ENCODE results near the gene RBM43. TPM values are rescaled to one million over a fixed set of nuclear protein-coding genes. Genes with fewer than 3 reads are reported as not detected.

Gene RBM43
- polyA plus RNA-seq, 1 donor (not counting 4 experiments of a cell fraction or from before 2014, with no cell fraction given) = 2.7 TPM

- H3K4me2 ChIP-seq (ENCODE audit: control insufficient read depth, extremely low read depth, insufficient read depth, low read depth, low read length) = peak overlapping the region; percentile 85
- H3K4me3 ChIP-seq (ENCODE audit: control insufficient read depth in 2 of 3, extremely low read depth in 1 of 3, insufficient read depth in 2 of 3, low read depth in 1 of 3, low read length in 3 of 3) = peak overlapping the region; percentile 49 to 74 (median 58)
- no peaks in the 10 kb centered on the region for H3K27me3 ChIP-seq (ENCODE audit: control insufficient read depth, extremely low read depth, insufficient read depth, low read length)
- no peak for DNase-seq (ENCODE audit: low read depth, low spot score)
- H3K79me2 ChIP-seq (ENCODE audit: control insufficient read depth, insufficient read depth, low read length) = no peaks in the 10 kb centered on the region
- H3K9me3 ChIP-seq (ENCODE audit: control insufficient read depth, low read depth, low read length) = no peaks in the 10 kb centered on the region
- dilution Hi-C loops (cut with MboI; ENCODE audit: extremely low pct_ligation_motif_present, low sequenced_read_pairs) = no loop called here
- H2AFZ ChIP-seq (ENCODE audit: control insufficient read depth, low read length) = peak overlapping the region; percentile 91
- TF ChIP-seq CTCF (optimal IDR thresholded peaks at IDR 0.05 in 1 of 3, IDR thresholded peaks at IDR 0.05 in 1 of 3, conservative IDR thresholded peaks at IDR 0.05 in 1 of 3; ENCODE audit: extremely low read depth in 1 of 3, insufficient read depth in 2 of 3, low read length in 3 of 3) = no peak
- TF ChIP-seq EZH2 (IDR thresholded peaks at IDR 0.05; ENCODE audit: low read length) = no peak
- no peaks in the 10 kb centered on the region for H4K20me1 ChIP-seq (ENCODE audit: control insufficient read depth, extremely low read depth, insufficient read depth, low read length)
- H3K36me3 ChIP-seq (ENCODE audit: control insufficient read depth in 2 of 2, extremely low read depth in 1 of 2, insufficient read depth in 2 of 2, low read length in 2 of 2) = no peaks in the 10 kb centered on the region
- H3K9me1 ChIP-seq (ENCODE audit: control insufficient read depth, extremely low read depth, insufficient read depth, low read length) = no peaks in the 10 kb centered on the region
- H3K27ac ChIP-seq (ENCODE audit: control insufficient read depth, insufficient read depth, low read length) = peak overlapping the region; percentile 70
- H3K4me1 ChIP-seq (ENCODE audit: control insufficient read depth, extremely low read depth, insufficient read depth, low read length) = peaks cover 21% of the 10 kb centered on the region
- FAIRE-seq = no peak
- peak overlapping the region; percentile 79 for H3K9ac ChIP-seq (ENCODE audit: control insufficient read depth, extremely low read depth, insufficient read depth, low read length)
Measured at GRCh38 chr2:151261977-151262291, 271 bp upstream of the RBM43 start.

- H3K27me3 ChIP-seq (ENCODE audit: control insufficient read depth, extremely low read depth, insufficient read depth, low read length) = no peaks in the 10 kb centered on the region
- H4K20me1 ChIP-seq (ENCODE audit: control insufficient read depth, extremely low read depth, insufficient read depth, low read length) = no peaks in the 10 kb centered on the region
- H3K9ac ChIP-seq (ENCODE audit: control insufficient read depth, extremely low read depth, insufficient read depth, low read length) = peak overlapping the region; percentile 79
- FAIRE-seq = no peak
- no peaks in the 10 kb centered on the region for H3K9me1 ChIP-seq (ENCODE audit: control insufficient read depth, extremely low read depth, insufficient read depth, low read length)
- peak overlapping the region; percentile 70 for H3K27ac ChIP-seq (ENCODE audit: control insufficient read depth, insufficient read depth, low read length)
- H3K4me3 ChIP-seq (ENCODE audit: control insufficient read depth in 2 of 3, extremely low read depth in 1 of 3, insufficient read depth in 2 of 3, low read depth in 1 of 3, low read length in 3 of 3) = peak overlapping the region; percentile 49 to 74 (median 58)
- no peaks in the 10 kb centered on the region for H3K79me2 ChIP-seq (ENCODE audit: control insufficient read depth, insufficient read depth, low read length)
- H3K9me3 ChIP-seq (ENCODE audit: control insufficient read depth, low read depth, low read length) = no peaks in the 10 kb centered on the region
- dilution Hi-C loops (cut with MboI; ENCODE audit: extremely low pct_ligation_motif_present, low sequenced_read_pairs) = no loop called here
- H3K4me2 ChIP-seq (ENCODE audit: control insufficient read depth, extremely low read depth, insufficient read depth, low read depth, low read length) = peak overlapping the region; percentile 85
- H3K36me3 ChIP-seq (ENCODE audit: control insufficient read depth in 2 of 2, extremely low read depth in 1 of 2, insufficient read depth in 2 of 2, low read length in 2 of 2) = no peaks in the 10 kb centered on the region
- H2AFZ ChIP-seq (ENCODE audit: control insufficient read depth, low read length) = peak overlapping the region; percentile 91
- H3K4me1 ChIP-seq (ENCODE audit: control insufficient read depth, extremely low read depth, insufficient read depth, low read length) = peaks cover 21% of the 10 kb centered on the region
- no peak for TF ChIP-seq EZH2 (IDR thresholded peaks at IDR 0.05; ENCODE audit: low read length)
- DNase-seq (ENCODE audit: low read depth, low spot score) = no peak
Measured at GRCh38 chr2:151260573-151261230, 961 bp downstream of the RBM43 start.

GRCh38 chr2:151258121-151258520, 3.5 kb downstream of the RBM43 start:
- Histone ChIP-seq H4K20me1 (ENCODE audit: control insufficient read depth, extremely low read depth, insufficient read depth, low read length) (no peaks in the 10 kb centered on the region), H3K27me3 (ENCODE audit: control insufficient read depth, extremely low read depth, insufficient read depth, low read length) (no peaks in the 10 kb centered on the region), H3K4me1 (ENCODE audit: control insufficient read depth, extremely low read depth, insufficient read depth, low read length) (peaks cover 21% of the 10 kb centered on the region), H2AFZ (ENCODE audit: control insufficient read depth, low read length) (no peak overlapping the region), H3K4me2 (ENCODE audit: control insufficient read depth, extremely low read depth, insufficient read depth, low read depth, low read length) (peak overlapping the region; percentile 20), H3K36me3 (ENCODE audit: control insufficient read depth in 2 of 2, extremely low read depth in 1 of 2, insufficient read depth in 2 of 2, low read length in 2 of 2) (no peaks in the 10 kb centered on the region), H3K27ac (ENCODE audit: control insufficient read depth, insufficient read depth, low read length) (no peak overlapping the region), H3K4me3 (ENCODE audit: control insufficient read depth in 2 of 3, extremely low read depth in 1 of 3, insufficient read depth in 2 of 3, low read depth in 1 of 3, low read length in 3 of 3) (no peak overlapping the region), H3K79me2 (ENCODE audit: control insufficient read depth, insufficient read depth, low read length) (no peaks in the 10 kb centered on the region), H3K9ac (ENCODE audit: control insufficient read depth, extremely low read depth, insufficient read depth, low read length) (no peak overlapping the region), H3K9me3 (ENCODE audit: control insufficient read depth, low read depth, low read length) (no peaks in the 10 kb centered on the region), H3K9me1 (ENCODE audit: control insufficient read depth, extremely low read depth, insufficient read depth, low read length) (no peaks in the 10 kb centered on the region)
- no peak for DNase-seq (ENCODE audit: low read depth, low spot score)
- FAIRE-seq = no peak
- dilution Hi-C loops (cut with MboI; ENCODE audit: extremely low pct_ligation_motif_present, low sequenced_read_pairs) = no loop called here
- no peak for TF ChIP-seq CTCF (optimal IDR thresholded peaks at IDR 0.05 in 1 of 3, IDR thresholded peaks at IDR 0.05 in 1 of 3, conservative IDR thresholded peaks at IDR 0.05 in 1 of 3; ENCODE audit: extremely low read depth in 1 of 3, insufficient read depth in 2 of 3, low read length in 3 of 3)
- TF ChIP-seq EZH2 (IDR thresholded peaks at IDR 0.05; ENCODE audit: low read length) = no peak
